Neural cell (in vitro differentiated cells): ENCODE data around the gene CAMK1D. TPM values are rescaled to one million over a fixed set of nuclear protein-coding genes. Genes with fewer than 3 reads are reported as not detected.

Source experiments
- H2AFZ ChIP-seq: fragments of 200-600, 300-800 bp; sonication (generic), shearing (Covaris generic); 2 replicates; pipeline ENCODE4 v1.6.0; 2014; ENCODE audit warnings: low read depth, mild to moderate bottlenecking, antibody characterized with exemption, low read length, moderate library complexity
- H3F3A ChIP-seq: fragments of 200-600 bp; shearing (Covaris generic); 2 replicates; pipeline ENCODE4 v1.6.1; 2016; ENCODE audit warnings: mild to moderate bottlenecking, moderate library complexity, mixed read lengths, antibody characterized with exemption, low read length; ENCODE audit not compliant: insufficient read depth, poor library complexity, severe bottlenecking
- H3K27ac ChIP-seq: fragments of 200-600, 300-800 bp; sonication (generic), shearing (Covaris generic); 2 replicates; pipeline ENCODE4 v1.5.1; 2014; ENCODE audit warnings: mild to moderate bottlenecking, low read length, moderate library complexity
- H3K27me3 ChIP-seq: fragments of 300-800, 200-600 bp; sonication (generic), shearing (Covaris generic); 2 replicates; pipeline ENCODE4 v1.6.0; 2014; ENCODE audit warnings: mild to moderate bottlenecking, low read depth, low read length, moderate library complexity; ENCODE audit not compliant: insufficient read depth
- H3K36me3 ChIP-seq: fragments of 300-800, 200-600 bp; sonication (generic), shearing (Covaris generic); 2 replicates; pipeline ENCODE4 v1.5.1; 2014; ENCODE audit warnings: mild to moderate bottlenecking, antibody characterized with exemption, low read length, moderate library complexity; ENCODE audit not compliant: insufficient read depth
- H3K4me2 ChIP-seq: fragments of 300-800, 200-600 bp; sonication (generic), shearing (Covaris generic); 2 replicates; pipeline ENCODE4 v1.6.0; 2014; ENCODE audit warnings: mild to moderate bottlenecking, low read length
- H3K4me3 ChIP-seq: fragments of 300-800, 200-600 bp; sonication (generic), shearing (Covaris generic); 2 replicates; pipeline ENCODE4 v1.5.1; 2014; ENCODE audit warnings: mild to moderate bottlenecking, low read length, moderate library complexity
- H3K79me2 ChIP-seq: fragments of 200-600 bp; shearing (Covaris generic); replicated peaks from 2 replicates; pipeline ENCODE4 v1.6.0; 2014; ENCODE audit warnings: mild to moderate bottlenecking, low read length, moderate library complexity; ENCODE audit not compliant: insufficient read depth
- H3K9ac ChIP-seq: fragments of 300-800, 200-600 bp; sonication (generic), shearing (Covaris generic); 2 replicates; pipeline ENCODE4 v1.6.1; 2016; ENCODE audit warnings: mild to moderate bottlenecking, low read length, mixed read lengths
- H3K9me2 ChIP-seq: fragments of 200-600 bp; shearing (Covaris generic); 2 replicates; pipeline ENCODE4 v1.6.1; 2016; ENCODE audit warnings: mild to moderate bottlenecking, low read length, mixed read lengths; ENCODE audit not compliant: insufficient read depth
- H3K9me3 ChIP-seq: fragments of 200-600, 300-800 bp; sonication (generic), shearing (Covaris generic); 2 replicates; pipeline ENCODE4 v1.6.1; 2016; ENCODE audit warnings: mild to moderate bottlenecking, mixed run types, low read length, moderate library complexity, mixed read lengths
- H4K20me1 ChIP-seq: fragments of 200-600 bp; shearing (Covaris generic); 2 replicates; pipeline ENCODE4 v1.6.1; 2016; ENCODE audit warnings: mild to moderate bottlenecking, mixed run types; ENCODE audit not compliant: insufficient read depth
- CTCF ChIP-seq: fragments of 450-650 bp; IDR thresholded peaks from 2 replicates; pipeline ENCODE4 v1.5.1; 2014; ENCODE audit warnings: antibody characterized with exemption, mild to moderate bottlenecking, moderate library complexity; ENCODE audit not compliant: poor library complexity, severe bottlenecking
- EP300 ChIP-seq: fragments of 450-650 bp; conservative IDR thresholded peaks from 2 replicates; pipeline ENCODE4 v1.6.1; 2014; ENCODE audit warnings: antibody characterized with exemption, mild to moderate bottlenecking, moderate library complexity; ENCODE audit not compliant: poor library complexity, severe bottlenecking
- EZH2 ChIP-seq: fragments of 200-600, 300-800 bp; shearing (Covaris generic), sonication (generic); IDR thresholded peaks from 2 replicates; pipeline ENCODE4 v1.6.1; 2014; ENCODE audit warnings: antibody characterized with exemption, low read length, borderline replicate concordance, mild to moderate bottlenecking; ENCODE audit not compliant: insufficient read depth, poor library complexity, severe bottlenecking
- MXI1 ChIP-seq: fragments of 450-650 bp; conservative IDR thresholded peaks from 2 replicates; pipeline ENCODE4 v1.6.1; 2014; ENCODE audit warnings: antibody characterized with exemption, mild to moderate bottlenecking; ENCODE audit not compliant: poor library complexity, severe bottlenecking
- POLR2AphosphoS5 ChIP-seq: IDR thresholded peaks from 2 replicates; pipeline ENCODE4 v1.6.1; 2012
- RAD21 ChIP-seq: fragments of 450-650 bp; conservative IDR thresholded peaks from 2 replicates; pipeline ENCODE4 v1.6.1; 2014; ENCODE audit warnings: antibody characterized with exemption, mild to moderate bottlenecking, moderate library complexity
- REST ChIP-seq: IDR thresholded peaks from 2 replicates; pipeline ENCODE4 v1.6.1; 2012; ENCODE audit warnings: borderline replicate concordance
- SMC3 ChIP-seq: fragments of 450-650 bp; conservative IDR thresholded peaks from 2 replicates; pipeline ENCODE4 v1.6.1; 2014; ENCODE audit warnings: antibody characterized with exemption, mild to moderate bottlenecking, moderate library complexity; ENCODE audit not compliant: poor library complexity
- TAF1 ChIP-seq: IDR thresholded peaks from 2 replicates; pipeline ENCODE4 v1.6.1; 2012; ENCODE audit warnings: low read depth
- polyA plus RNA-seq: library from polyadenylated mRNA; depleted of rRNA; stranded (reverse); fragments of >200 nt; gene quantifications from 2 replicates; pipeline ENCODE4 v1.2.3, GENCODE V29; 2014

Gene CAMK1D
- polyA plus RNA-seq, 1 donor from 2014 or later: 13.8 TPM

- Histone ChIP-seq H2AFZ (no peak overlapping the region), H3K9me3 (no peaks in the 10 kb centered on the region), H3F3A (no peaks in the 10 kb centered on the region), H3K9ac (no peak overlapping the region), H4K20me1 (no peaks in the 10 kb centered on the region), H3K36me3 (no peaks in the 10 kb centered on the region), H3K4me3 (peak overlapping the region; percentile 23), H3K9me2 (no peaks in the 10 kb centered on the region), H3K27me3 (no peaks in the 10 kb centered on the region), H3K79me2 (no peaks in the 10 kb centered on the region), H3K27ac (peak overlapping the region; percentile 44), H3K4me2 (no peak overlapping the region)
- no peak for TF ChIP-seq REST
- TF ChIP-seq RAD21: no peak
- TF ChIP-seq CTCF: no peak
- no peak for TF ChIP-seq MXI1
- no peak for TF ChIP-seq EZH2
- no peak for TF ChIP-seq SMC3
- no peak for TF ChIP-seq POLR2AphosphoS5
Observed at GRCh38 chr10:12667052-12667451, 317.7 kb downstream of the CAMK1D start.

- no peak overlapping the region for H3K4me2 ChIP-seq
- no peaks in the 10 kb centered on the region for H3K9me3 ChIP-seq
- H3K36me3 ChIP-seq: no peaks in the 10 kb centered on the region
- no peak overlapping the region for H3K9ac ChIP-seq
- no peak overlapping the region for H2AFZ ChIP-seq
- no peaks in the 10 kb centered on the region for H3F3A ChIP-seq
- no peak overlapping the region for H3K27ac ChIP-seq
- no peak overlapping the region for H3K4me3 ChIP-seq
- no peaks in the 10 kb centered on the region for H3K9me2 ChIP-seq
- no peaks in the 10 kb centered on the region for H4K20me1 ChIP-seq
- TF ChIP-seq POLR2AphosphoS5: no peak
- no peak for TF ChIP-seq RAD21
- no peak for TF ChIP-seq SMC3
- TF ChIP-seq EZH2: no peak
- no peak for TF ChIP-seq TAF1
- no peak for TF ChIP-seq REST
- TF ChIP-seq MXI1: no peak
- TF ChIP-seq EP300: no peak
- TF ChIP-seq CTCF: no peak
- H3K27me3 ChIP-seq: no peaks in the 10 kb centered on the region
- no peaks in the 10 kb centered on the region for H3K79me2 ChIP-seq
Observed at GRCh38 chr10:12668634-12669033, 319.3 kb downstream of the CAMK1D start.
